Measurements from ENCODE around the gene B3GNT2.

B3GNT2 gene

DNA sequence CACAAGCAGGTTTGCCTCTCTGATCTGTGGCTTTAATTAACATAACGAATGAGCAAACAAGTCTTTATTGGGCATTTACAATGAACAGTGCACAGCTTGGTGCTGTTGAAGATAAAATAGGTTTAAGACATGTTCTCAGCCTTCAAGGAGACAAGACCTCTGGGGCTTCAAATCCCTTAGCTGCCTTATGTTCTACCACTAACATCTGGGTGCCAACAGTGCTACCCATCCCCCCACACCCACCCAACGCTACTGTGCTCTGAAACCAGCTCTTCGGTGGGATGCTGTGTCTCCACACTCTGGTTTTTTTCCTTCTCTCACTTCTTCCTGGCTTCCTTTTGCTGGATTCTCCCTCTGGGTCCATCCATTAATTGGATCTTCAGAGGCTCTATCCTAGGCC is 14.1 kb upstream of the B3GNT2 start:
- TF ChIP-seq EZH2 (IDR thresholded peaks at IDR 0.05; ENCODE audit: borderline replicate concordance, low read depth, low read length, severe bottlenecking), result no peak
- TF ChIP-seq, protein P1, sequence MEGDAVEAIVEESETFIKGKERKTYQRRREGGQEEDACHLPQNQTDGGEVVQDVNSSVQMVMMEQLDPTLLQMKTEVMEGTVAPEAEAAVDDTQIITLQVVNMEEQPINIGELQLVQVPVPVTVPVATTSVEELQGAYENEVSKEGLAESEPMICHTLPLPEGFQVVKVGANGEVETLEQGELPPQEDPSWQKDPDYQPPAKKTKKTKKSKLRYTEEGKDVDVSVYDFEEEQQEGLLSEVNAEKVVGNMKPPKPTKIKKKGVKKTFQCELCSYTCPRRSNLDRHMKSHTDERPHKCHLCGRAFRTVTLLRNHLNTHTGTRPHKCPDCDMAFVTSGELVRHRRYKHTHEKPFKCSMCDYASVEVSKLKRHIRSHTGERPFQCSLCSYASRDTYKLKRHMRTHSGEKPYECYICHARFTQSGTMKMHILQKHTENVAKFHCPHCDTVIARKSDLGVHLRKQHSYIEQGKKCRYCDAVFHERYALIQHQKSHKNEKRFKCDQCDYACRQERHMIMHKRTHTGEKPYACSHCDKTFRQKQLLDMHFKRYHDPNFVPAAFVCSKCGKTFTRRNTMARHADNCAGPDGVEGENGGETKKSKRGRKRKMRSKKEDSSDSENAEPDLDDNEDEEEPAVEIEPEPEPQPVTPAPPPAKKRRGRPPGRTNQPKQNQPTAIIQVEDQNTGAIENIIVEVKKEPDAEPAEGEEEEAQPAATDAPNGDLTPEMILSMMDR (IDR thresholded peaks at IDR 0.05; ENCODE audit: borderline replicate concordance, extremely low read depth, low read length, poor library complexity, severe bottlenecking), result no peak
- Histone ChIP-seq H3K9me3 (ENCODE audit: insufficient read depth, low read length, severe bottlenecking) (no peaks in the 10 kb centered on the region), H2AFZ (ENCODE audit: low read depth, low read length) (no peak overlapping the region), H3K4me1 (ENCODE audit: insufficient read depth, low read length) (peaks cover 3% of the 10 kb centered on the region; the same call in 1 of the 2 replicates), H3K36me3 (ENCODE audit: insufficient read depth, low read length) (no peaks in the 10 kb centered on the region), H3K27me3 (ENCODE audit: insufficient read depth, low read length, poor library complexity) (no peaks in the 10 kb centered on the region), H3K4me3 (ENCODE audit: low read depth in 1 of 2, low read length in 2 of 2) (no peak overlapping the region), H3K79me2 (ENCODE audit: insufficient read depth, low read length) (no peaks in the 10 kb centered on the region), H4K20me1 (ENCODE audit: insufficient read depth, low read length) (no peaks in the 10 kb centered on the region), H3K4me2 (ENCODE audit: insufficient read depth, low read length) (no peak overlapping the region), H3K27ac (ENCODE audit: low read length) (no peak overlapping the region), H3K9ac (ENCODE audit: low read depth, low read length) (no peak overlapping the region)
- DNase-seq, result peak; percentile 65
- peak; percentile 73 for ATAC-seq (ENCODE audit: insufficient read depth, low read depth)

DNA sequence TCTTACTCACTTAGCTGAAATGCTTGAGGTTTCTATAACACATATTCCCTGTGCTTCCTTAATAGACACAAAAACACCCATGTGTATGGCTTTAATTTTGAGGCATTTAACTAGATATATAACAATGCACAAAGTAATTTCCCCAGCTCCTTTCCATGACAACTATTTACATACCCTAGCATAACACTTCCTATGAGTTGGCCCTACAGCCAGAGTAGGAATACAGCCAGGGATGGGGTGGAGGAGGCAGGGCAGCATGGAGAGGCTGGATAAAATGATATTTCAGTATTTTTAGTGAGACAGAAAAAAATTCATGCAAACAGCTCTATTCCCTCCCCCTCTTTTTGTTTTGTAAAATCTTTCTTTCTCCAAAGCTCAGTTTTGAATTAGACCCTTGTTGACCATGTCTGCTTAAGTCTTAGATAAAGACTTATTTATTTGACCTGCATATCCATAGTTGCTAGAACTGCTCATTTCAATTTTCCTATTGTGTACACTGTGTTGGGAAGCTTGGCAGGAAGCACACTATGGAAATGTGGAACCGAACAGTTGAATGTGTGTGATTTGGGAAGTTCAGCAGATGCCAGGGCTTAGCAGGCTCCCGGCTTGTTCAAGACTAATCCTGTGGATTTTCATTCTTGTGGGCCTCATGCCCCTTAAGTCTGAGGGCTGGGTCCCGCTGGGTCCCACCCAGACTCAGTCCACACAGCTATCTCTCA is 11.2 kb upstream of the B3GNT2 start:
- Histone ChIP-seq H3K27ac (ENCODE audit: low read length) (no peak overlapping the region), H3K79me2 (ENCODE audit: insufficient read depth, low read length) (no peaks in the 10 kb centered on the region), H3K9me3 (ENCODE audit: insufficient read depth, low read length, severe bottlenecking) (no peaks in the 10 kb centered on the region), H3K4me1 (ENCODE audit: insufficient read depth, low read length) (peaks cover 3% of the 10 kb centered on the region; the same call in 1 of the 2 replicates), H3K4me2 (ENCODE audit: insufficient read depth, low read length) (no peak overlapping the region), H3K27me3 (ENCODE audit: insufficient read depth, low read length, poor library complexity) (no peaks in the 10 kb centered on the region), H4K20me1 (ENCODE audit: insufficient read depth, low read length) (no peaks in the 10 kb centered on the region), H3K36me3 (ENCODE audit: insufficient read depth, low read length) (no peaks in the 10 kb centered on the region), H3K9ac (ENCODE audit: low read depth, low read length) (no peak overlapping the region), H2AFZ (ENCODE audit: low read depth, low read length) (no peak overlapping the region), H3K4me3 (ENCODE audit: low read depth in 1 of 2, low read length in 2 of 2) (no peak overlapping the region)
- no peak for ATAC-seq (ENCODE audit: insufficient read depth, low read depth)
- TF ChIP-seq, protein P1 (IDR thresholded peaks at IDR 0.05; ENCODE audit: borderline replicate concordance, extremely low read depth, low read length, poor library complexity, severe bottlenecking), result no peak
- TF ChIP-seq EZH2 (IDR thresholded peaks at IDR 0.05; ENCODE audit: borderline replicate concordance, low read depth, low read length, severe bottlenecking), result no peak
- DNase-seq, result no peak

DNA sequence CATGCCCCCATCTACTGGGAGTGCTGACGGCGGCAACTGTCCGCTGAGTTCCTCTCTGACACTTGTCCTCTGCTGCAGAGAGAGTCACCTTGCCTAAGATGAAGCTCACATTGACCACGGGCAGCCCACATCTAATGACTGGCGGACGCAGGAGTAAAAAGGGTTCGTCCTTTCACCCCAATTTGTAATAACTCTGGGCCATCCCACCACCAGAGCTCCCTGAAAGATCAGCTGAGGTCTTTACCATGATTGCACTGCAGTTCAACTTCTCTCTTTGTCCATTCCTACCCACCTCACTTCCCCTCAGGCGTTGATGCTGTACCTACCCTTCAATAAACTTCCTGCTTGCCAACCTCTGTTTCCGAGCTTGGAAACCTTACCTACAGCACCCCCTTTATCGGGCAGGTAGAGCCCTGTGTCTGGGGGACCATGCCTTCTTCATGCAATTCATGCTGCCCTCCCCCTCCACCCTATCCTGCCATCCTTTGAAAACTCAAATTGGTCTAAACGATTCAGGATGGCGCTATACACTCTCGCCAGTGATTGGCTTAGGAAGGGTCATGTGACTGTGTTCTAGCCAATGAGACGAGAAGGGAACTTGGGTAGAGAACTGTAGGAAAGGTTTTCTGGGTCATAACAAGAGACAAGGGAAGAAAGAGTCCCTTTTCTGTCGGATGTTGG is 10.3 kb upstream of the B3GNT2 start:
- no peak for ATAC-seq (ENCODE audit: insufficient read depth, low read depth)
- no peak overlapping the region for H2AFZ ChIP-seq (ENCODE audit: low read depth, low read length)
- H3K4me1 ChIP-seq (ENCODE audit: insufficient read depth, low read length), result peaks cover 3% of the 10 kb centered on the region; the same call in 1 of the 2 replicates

More for the DNA sequence above, 10.3 kb upstream of the B3GNT2 start:
- no peaks in the 10 kb centered on the region for H3K9me3 ChIP-seq (ENCODE audit: insufficient read depth, low read length, severe bottlenecking)
- no peak for DNase-seq
- TF ChIP-seq, protein P1 (IDR thresholded peaks at IDR 0.05; ENCODE audit: borderline replicate concordance, extremely low read depth, low read length, poor library complexity, severe bottlenecking), result no peak
- TF ChIP-seq EZH2 (IDR thresholded peaks at IDR 0.05; ENCODE audit: borderline replicate concordance, low read depth, low read length, severe bottlenecking), result no peak
- H4K20me1 ChIP-seq (ENCODE audit: insufficient read depth, low read length), result no peaks in the 10 kb centered on the region
- H3K79me2 ChIP-seq (ENCODE audit: insufficient read depth, low read length), result no peaks in the 10 kb centered on the region
- no peak overlapping the region for H3K4me2 ChIP-seq (ENCODE audit: insufficient read depth, low read length)
- H3K27me3 ChIP-seq (ENCODE audit: insufficient read depth, low read length, poor library complexity), result no peaks in the 10 kb centered on the region
- H3K36me3 ChIP-seq (ENCODE audit: insufficient read depth, low read length), result no peaks in the 10 kb centered on the region
- no peak overlapping the region for H3K4me3 ChIP-seq (ENCODE audit: low read depth in 1 of 2, low read length in 2 of 2)
- H3K9ac ChIP-seq (ENCODE audit: low read depth, low read length), result no peak overlapping the region
- H3K27ac ChIP-seq (ENCODE audit: low read length), result no peak overlapping the region

Data from DND-41 (cell line).